ENCODE data around the gene VCL. TPM values are rescaled to one million over a fixed set of nuclear protein-coding genes. Genes with fewer than 3 reads are reported as not detected.

VCL gene
- total RNA-seq (100 to 1,000 TPM; 203 to 246 (median 224) TPM), polyA plus RNA-seq (74.6 TPM)
- long read RNA-seq, donor 1, full-length matches to known transcripts, result 103 of 470 reads
- long read RNA-seq, donor 1, partial matches to known transcripts, result 92 of 470 reads
- long read RNA-seq, donor 1, other reads (novel, unspliced or antisense), result 275 of 470 reads
- long read RNA-seq, donor 2, full-length matches to known transcripts, result 90 of 140 reads
- long read RNA-seq, donor 2, partial matches to known transcripts, result 28 of 140 reads
- long read RNA-seq, donor 2, other reads (novel, unspliced or antisense), result 22 of 140 reads
- long read RNA-seq, donor 3, full-length matches to known transcripts, result 257 of 952 reads
- long read RNA-seq, donor 3, partial matches to known transcripts, result 136 of 952 reads
- long read RNA-seq, donor 3, other reads (novel, unspliced or antisense), result 559 of 952 reads
- long read RNA-seq, donor 4, full-length matches to known transcripts, result 120 of 191 reads
- long read RNA-seq, donor 4, partial matches to known transcripts, result 28 of 191 reads
- long read RNA-seq, donor 4, other reads (novel, unspliced or antisense), result 43 of 191 reads

DNA sequence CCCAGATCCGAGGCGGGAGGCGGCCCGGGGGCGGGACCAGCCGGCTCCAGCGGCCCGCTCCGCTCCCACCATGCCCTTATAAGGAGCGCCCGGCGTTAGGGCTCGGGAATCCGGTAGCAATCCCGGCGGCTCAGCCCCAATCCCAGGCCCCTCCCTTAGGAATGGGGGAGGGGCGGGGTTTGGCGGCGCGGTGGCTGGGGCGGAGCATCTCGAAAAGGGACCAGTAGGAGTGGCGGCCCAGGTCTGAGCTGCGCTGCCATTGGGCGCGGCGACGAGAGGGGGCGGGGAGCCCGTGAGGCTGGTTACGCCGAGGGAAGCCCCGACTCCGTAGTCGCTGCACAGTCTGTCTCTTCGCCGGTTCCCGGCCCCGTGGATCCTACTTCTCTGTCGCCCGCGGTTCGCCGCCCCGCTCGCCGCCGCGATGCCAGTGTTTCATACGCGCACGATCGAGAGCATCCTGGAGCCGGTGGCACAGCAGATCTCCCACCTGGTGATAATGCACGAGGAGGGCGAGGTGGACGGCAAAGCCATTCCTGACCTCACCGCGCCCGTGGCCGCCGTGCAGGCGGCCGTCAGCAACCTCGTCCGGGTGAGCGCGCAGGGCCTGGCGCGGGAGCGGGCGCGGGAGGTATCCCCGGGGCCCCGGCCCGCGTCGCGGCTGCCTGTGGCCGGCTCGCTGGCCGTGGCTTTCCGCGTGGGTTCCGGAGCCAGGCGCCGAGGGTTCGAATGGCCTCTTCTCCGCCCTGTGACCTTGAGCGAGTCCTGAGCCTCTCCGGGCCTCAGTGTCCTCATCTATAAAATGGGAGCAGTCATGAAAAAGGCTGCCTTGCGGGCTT is at the start of gene VCL:
TSS of gene VCL (plus strand) at position 330 of the 836 bp plus-strand sequence. CDS start at position 422, 92 bp downstream.
- intact Hi-C loops (cut with DNase I), result loop anchor here in 2 of 4 donors (5.0 kb wide), 1 partner anchor 84 kb away; no protein-coding TSS in a partner anchor
- no peaks in the 10 kb centered on the region for H3K27me3 ChIP-seq (ENCODE audit: control insufficient read depth, insufficient read depth)
- peak within 1 kb of the TSS; percentile 96 for H3K4me3 ChIP-seq (ENCODE audit: low read length)
- DNase-seq (peak; percentile 97 to 99 (median 99)), ATAC-seq (peak; percentile 97)
- no peaks in the 10 kb centered on the region for H3K9me3 ChIP-seq (ENCODE audit: control insufficient read depth, low read length)
- H3K27ac ChIP-seq (ENCODE audit: low read length), result peak within 1 kb of the TSS; percentile 94
- H3K4me1 ChIP-seq (ENCODE audit: control insufficient read depth, insufficient read depth, low read length), result peaks cover 3% of the 10 kb centered on the region
- WGBS, result under 1% methylated on average over 92 of the region's 92 CpGs

DNA sequence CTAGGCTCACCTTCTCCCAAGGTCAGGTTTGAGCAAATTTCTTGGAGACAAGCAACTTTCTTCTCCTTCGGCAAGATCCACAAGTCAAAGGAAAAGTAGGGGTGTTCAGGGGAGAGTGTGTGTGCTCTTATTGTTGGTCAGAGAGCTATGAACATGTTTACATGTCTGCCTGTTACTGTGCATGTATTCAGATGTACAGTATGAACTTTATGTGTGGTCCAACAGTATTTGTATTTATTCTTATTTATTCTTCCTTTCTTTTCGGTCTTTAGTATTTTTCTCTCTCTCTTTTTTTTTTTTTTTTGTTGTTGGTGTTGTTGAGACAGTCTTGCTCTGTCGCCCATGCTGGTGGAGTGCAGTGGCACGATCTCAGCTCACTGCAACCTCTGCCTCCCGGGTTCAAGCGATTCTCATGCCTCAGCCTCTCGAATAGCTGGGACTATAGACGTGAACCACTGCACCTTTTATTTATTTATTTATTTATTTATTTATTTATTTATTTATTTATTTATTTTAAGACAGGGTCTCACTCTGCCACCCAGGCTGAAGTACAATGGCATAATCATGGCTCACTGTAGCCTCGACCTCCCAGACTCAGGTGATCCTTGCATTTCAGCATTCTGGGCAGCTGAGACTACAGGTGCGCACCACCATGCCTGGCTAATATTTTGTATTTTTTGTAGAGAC is 48.8 kb upstream of the VCL start:
- no peak for ATAC-seq
- Histone ChIP-seq H3K27me3 (ENCODE audit: control insufficient read depth, insufficient read depth) (no peaks in the 10 kb centered on the region), H3K27ac (ENCODE audit: low read length) (no peak overlapping the region), H3K4me3 (ENCODE audit: low read length) (no peak overlapping the region), H3K9me3 (ENCODE audit: control insufficient read depth, low read length) (no peaks in the 10 kb centered on the region), H3K4me1 (ENCODE audit: control insufficient read depth, insufficient read depth, low read length) (no peaks in the 10 kb centered on the region)
- DNase-seq, result no peak
- WGBS, result 91% methylated on average over 10 of the region's 10 CpGs
- intact Hi-C loops (cut with DNase I), result no loop called here

DNA sequence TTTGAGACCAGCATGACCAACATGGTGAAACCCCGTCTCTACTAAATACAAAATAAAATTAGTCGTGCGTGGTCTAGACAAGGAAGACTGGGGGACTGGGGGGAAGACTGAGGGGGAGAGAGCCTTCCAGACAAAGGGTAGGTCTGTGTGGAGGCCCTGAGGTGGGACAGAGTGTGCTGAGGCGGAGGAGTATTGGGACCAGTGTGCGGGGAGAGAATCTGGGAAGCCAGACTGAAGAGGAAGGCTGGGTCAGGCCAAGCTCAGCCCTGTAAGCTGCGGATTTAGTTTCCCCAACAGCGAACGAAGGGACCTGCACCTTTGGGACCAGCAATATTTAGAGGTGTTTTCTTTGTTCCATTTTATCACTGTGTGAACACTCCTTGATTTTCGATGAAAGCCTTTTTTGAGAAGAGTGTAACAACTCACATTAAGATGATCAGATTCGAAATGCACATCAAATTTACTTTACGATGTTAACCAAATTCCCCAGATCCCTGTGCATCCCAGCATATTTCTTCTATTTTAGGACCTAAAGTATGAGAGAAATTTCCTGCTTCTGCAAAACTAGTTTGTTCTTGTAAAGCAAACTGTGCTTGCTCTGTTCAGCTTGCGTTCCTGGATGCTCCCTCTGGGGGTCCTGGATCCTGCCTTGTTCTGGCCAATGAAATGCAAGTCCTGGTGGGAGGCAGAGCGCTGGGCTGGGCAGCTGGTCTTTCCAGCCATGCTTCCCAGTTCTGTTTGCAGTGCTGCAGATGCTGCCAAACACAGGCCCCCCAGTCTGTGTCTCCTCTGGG is 47.6 kb upstream of the VCL start:
- no peaks in the 10 kb centered on the region for H3K9me3 ChIP-seq (ENCODE audit: control insufficient read depth, low read length)
- WGBS, result 71% methylated on average over 13 of the region's 13 CpGs
- H3K27me3 ChIP-seq (ENCODE audit: control insufficient read depth, insufficient read depth), result no peaks in the 10 kb centered on the region
- H3K4me3 ChIP-seq (ENCODE audit: low read length), result no peak overlapping the region
- ATAC-seq, result no peak
- intact Hi-C loops (cut with DNase I), result no loop called here
- no peaks in the 10 kb centered on the region for H3K4me1 ChIP-seq (ENCODE audit: control insufficient read depth, insufficient read depth, low read length)
- H3K27ac ChIP-seq (ENCODE audit: low read length), result no peak overlapping the region
- no peak for DNase-seq

DNA sequence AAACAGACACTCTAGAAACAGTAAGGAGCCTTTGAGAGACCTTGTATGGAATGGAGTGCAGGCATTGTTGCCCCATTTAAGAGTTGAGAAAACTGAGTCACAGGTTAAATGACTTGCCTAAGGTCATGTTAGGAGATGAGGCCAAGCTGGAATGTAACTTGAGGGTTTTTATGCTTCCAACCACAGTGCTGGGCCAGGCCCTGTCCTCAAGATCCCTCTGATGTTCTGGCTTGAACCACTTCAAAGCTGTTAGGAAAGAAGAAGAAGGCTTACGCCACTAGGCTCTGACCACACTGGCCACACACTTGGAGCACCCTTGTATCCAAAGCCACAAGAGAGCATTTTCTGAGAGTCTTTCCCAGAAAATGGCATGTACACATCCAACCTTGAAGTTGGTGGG is 44.3 kb upstream of the VCL start:
- Histone ChIP-seq H3K9me3 (ENCODE audit: control insufficient read depth, low read length) (no peaks in the 10 kb centered on the region), H3K4me1 (ENCODE audit: control insufficient read depth, insufficient read depth, low read length) (peaks cover 2% of the 10 kb centered on the region), H3K27me3 (ENCODE audit: control insufficient read depth, insufficient read depth) (no peaks in the 10 kb centered on the region), H3K27ac (ENCODE audit: low read length) (no peak overlapping the region), H3K4me3 (ENCODE audit: low read length) (no peak overlapping the region)
- intact Hi-C loops (cut with DNase I), result no loop called here
- DNase-seq, result no peak
- no peak for ATAC-seq
- WGBS, result 90% methylated on average over 1 of the region's 1 CpG

DNA sequence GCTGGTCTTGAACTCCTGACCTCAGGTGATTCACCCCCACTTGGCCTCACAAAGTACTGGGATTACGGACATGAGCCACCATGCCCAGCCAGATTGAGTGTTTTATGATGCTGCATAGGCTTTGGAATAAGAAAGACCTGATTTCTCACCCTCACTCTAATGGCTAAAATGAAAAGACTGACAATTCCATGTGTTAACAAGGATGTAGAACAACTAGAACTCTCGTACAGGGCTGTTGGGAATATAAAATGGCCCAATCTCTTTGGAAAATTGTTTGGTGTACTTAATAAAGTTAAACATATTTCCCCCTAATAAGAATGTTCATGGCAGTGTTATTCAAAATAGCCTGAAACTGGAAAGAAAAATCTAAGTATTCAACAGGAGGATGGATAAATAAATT is 43.2 kb upstream of the VCL start:
- Histone ChIP-seq H3K9me3 (ENCODE audit: control insufficient read depth, low read length) (no peaks in the 10 kb centered on the region), H3K4me3 (ENCODE audit: low read length) (no peak overlapping the region), H3K27ac (ENCODE audit: low read length) (no peak overlapping the region), H3K4me1 (ENCODE audit: control insufficient read depth, insufficient read depth, low read length) (peaks cover 2% of the 10 kb centered on the region), H3K27me3 (ENCODE audit: control insufficient read depth, insufficient read depth) (no peaks in the 10 kb centered on the region)
- intact Hi-C loops (cut with DNase I), result no loop called here
- 94% methylated on average over 2 of the region's 2 CpGs for whole genome bisulfite sequencing
- no peak for DNase-seq
- ATAC-seq, result no peak

DNA sequence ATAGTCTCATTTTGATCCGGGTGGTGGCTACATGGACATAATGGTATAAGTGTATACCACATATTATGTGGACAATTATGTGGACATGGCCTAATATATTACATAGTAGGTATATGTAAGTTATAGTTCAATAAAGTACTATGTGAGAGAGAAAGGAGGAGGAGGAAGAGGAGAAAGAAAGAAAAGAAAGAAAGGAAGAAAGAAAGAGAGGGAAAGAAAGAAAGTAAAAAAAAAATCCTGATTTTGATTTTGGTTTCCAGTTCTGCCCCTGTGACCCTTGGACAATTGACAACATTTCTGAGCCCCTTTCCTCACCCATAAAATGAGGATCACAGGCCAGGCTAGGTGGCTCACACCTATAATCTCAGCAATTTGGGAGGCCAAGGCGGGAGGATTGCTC is 42.2 kb upstream of the VCL start:
- H3K27me3 ChIP-seq (ENCODE audit: control insufficient read depth, insufficient read depth), result no peaks in the 10 kb centered on the region
- no peaks in the 10 kb centered on the region for H3K9me3 ChIP-seq (ENCODE audit: control insufficient read depth, low read length)
- no peak for ATAC-seq
- WGBS, result 95% methylated on average over 2 of the region's 2 CpGs
- intact Hi-C loops (cut with DNase I), result no loop called here
- no peak for DNase-seq
- peaks cover 2% of the 10 kb centered on the region for H3K4me1 ChIP-seq (ENCODE audit: control insufficient read depth, insufficient read depth, low read length)
- H3K27ac ChIP-seq (ENCODE audit: low read length), result no peak overlapping the region
- no peak overlapping the region for H3K4me3 ChIP-seq (ENCODE audit: low read length)

DNA sequence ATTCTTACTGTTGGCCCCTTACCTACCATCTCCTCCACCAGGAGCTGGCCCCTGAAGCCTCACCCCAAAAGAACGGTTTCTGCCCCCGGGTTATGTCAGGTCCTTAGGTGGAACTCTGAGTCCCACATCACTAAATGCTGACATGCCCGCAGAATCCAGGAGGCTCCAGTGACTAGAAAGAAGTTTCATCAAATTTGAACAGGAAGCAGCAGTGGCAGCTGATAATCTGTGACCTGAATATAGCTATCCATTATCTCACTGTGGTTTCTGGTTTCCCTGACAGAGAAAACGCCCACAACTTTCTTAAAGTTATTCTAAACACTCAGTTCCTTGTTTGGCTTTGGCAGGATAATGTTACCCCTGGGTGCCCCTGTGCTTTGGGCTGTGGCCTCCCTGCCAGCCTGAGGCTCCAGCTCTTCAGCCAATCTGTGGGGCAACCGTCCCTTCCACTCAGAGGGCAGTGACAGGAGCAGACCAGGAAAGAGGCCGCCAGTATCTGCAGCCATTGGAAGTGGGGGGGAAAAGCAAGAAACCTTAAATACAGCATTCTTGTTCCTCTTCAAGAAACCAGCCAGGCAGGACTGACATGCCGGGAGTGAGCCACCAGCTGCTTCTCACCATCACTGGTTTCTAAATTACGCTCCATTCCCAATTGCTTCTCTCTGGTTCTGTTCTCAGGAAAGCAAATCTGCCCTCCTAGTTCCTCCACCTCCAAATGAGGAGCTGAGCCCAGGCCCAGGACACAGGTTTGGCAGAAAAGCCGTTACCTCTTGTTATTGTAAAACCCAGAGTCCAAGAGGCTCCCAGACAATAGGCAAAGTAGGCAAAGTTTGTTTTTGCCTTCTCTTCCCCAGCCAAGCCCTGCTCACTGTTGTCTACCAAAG is 41.2 kb upstream of the VCL start:
- intact Hi-C loops (cut with DNase I), result no loop called here
- H3K9me3 ChIP-seq (ENCODE audit: control insufficient read depth, low read length), result no peaks in the 10 kb centered on the region
- peak in 2 of 3 donors; percentile 47 to 69 for DNase-seq
- H3K27ac ChIP-seq (ENCODE audit: low read length), result peak overlapping the region; percentile 70
- 33% methylated on average over 9 of the region's 9 CpGs for WGBS
- H3K4me1 ChIP-seq (ENCODE audit: control insufficient read depth, insufficient read depth, low read length), result peaks cover 2% of the 10 kb centered on the region
- no peaks in the 10 kb centered on the region for H3K27me3 ChIP-seq (ENCODE audit: control insufficient read depth, insufficient read depth)
- peak; percentile 65 to 77 for ATAC-seq
- no peak overlapping the region for H3K4me3 ChIP-seq (ENCODE audit: low read length)

- no peak for ATAC-seq
- Histone ChIP-seq H3K27ac (ENCODE audit: low read length) (no peak overlapping the region), H3K4me3 (ENCODE audit: low read length) (no peak overlapping the region), H3K4me1 (ENCODE audit: control insufficient read depth, insufficient read depth, low read length) (peaks cover 2% of the 10 kb centered on the region), H3K27me3 (ENCODE audit: control insufficient read depth, insufficient read depth) (no peaks in the 10 kb centered on the region), H3K9me3 (ENCODE audit: control insufficient read depth, low read length) (no peaks in the 10 kb centered on the region)
- intact Hi-C loops (cut with DNase I), result no loop called here
- DNase-seq, result no peak
- WGBS, result 85% methylated on average over 6 of the region's 6 CpGs
Observed at GRCh38 chr10:73959484-73960243, 38.3 kb upstream of the VCL start.

DNA sequence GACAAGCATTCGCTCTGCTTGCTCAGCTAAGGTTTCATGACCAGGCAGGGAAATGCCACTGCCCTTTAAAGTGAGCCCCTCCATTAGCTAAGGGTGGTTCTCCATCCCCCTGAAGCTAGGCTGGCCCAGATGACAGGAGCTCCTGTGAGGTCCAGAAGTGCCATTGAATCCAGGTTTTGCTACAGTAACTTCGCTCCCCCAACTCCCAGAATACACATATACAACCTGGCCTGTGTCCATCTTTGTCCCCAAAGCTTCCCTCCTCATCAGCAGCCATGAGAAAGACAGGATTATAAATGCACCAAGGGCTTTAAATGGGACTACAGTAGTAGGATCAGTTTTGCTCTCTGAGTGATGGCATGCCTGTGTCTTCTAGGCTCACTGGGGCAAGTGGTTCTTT is 35.5 kb upstream of the VCL start:
- 97% methylated on average over 2 of the region's 2 CpGs for WGBS
- Histone ChIP-seq H3K27ac (ENCODE audit: low read length) (no peak overlapping the region), H3K4me1 (ENCODE audit: control insufficient read depth, insufficient read depth, low read length) (peaks cover 4% of the 10 kb centered on the region), H3K4me3 (ENCODE audit: low read length) (no peak overlapping the region), H3K9me3 (ENCODE audit: control insufficient read depth, low read length) (no peaks in the 10 kb centered on the region), H3K27me3 (ENCODE audit: control insufficient read depth, insufficient read depth) (no peaks in the 10 kb centered on the region)
- no peak for ATAC-seq
- intact Hi-C loops (cut with DNase I), result no loop called here
- no peak for DNase-seq

All from right cardiac atrium (tissue), 5 donors.